ENCODE measurements around the gene TRIM29. TPM values are rescaled to one million over a fixed set of nuclear protein-coding genes. Genes with fewer than 3 reads are reported as not detected.

The TRIM29 gene
- total and polyA plus RNA-seq, 2 experiments from 2014 or later = 0.28 TPM; not detected in 1

DNA sequence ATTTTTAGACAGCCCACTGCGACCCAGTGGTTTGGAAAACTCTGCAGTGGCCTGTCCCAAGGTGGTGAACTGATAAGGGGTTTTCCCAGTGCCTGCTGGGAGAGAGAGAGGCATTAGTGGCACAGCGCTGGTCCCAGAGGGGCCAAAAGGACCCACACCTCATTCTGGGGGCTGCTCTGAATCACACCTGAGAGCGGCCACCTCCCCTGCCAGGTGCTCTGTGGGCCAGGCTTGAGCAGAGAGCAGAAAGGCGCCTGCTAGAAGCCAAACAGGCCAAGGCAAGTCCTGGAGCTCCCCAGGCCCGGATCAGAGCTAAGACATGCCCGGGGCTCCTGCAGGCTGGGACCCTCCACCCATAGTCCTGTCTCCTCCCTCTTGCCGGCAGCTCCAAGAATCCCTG is 20.9 kb downstream of the TRIM29 start (continued):
- TF ChIP-seq ZNF462 (CRISPR knock-in tag; IDR thresholded peaks at IDR 0.05) = no peak
- TF ChIP-seq EZH2phosphoT487 (IDR thresholded peaks at IDR 0.05; ENCODE audit: unreplicated experiment) = no peak
- TF ChIP-seq JUNB (IDR thresholded peaks at IDR 0.05; ENCODE audit: unreplicated experiment) = no peak
- TF ChIP-seq, protein P1, sequence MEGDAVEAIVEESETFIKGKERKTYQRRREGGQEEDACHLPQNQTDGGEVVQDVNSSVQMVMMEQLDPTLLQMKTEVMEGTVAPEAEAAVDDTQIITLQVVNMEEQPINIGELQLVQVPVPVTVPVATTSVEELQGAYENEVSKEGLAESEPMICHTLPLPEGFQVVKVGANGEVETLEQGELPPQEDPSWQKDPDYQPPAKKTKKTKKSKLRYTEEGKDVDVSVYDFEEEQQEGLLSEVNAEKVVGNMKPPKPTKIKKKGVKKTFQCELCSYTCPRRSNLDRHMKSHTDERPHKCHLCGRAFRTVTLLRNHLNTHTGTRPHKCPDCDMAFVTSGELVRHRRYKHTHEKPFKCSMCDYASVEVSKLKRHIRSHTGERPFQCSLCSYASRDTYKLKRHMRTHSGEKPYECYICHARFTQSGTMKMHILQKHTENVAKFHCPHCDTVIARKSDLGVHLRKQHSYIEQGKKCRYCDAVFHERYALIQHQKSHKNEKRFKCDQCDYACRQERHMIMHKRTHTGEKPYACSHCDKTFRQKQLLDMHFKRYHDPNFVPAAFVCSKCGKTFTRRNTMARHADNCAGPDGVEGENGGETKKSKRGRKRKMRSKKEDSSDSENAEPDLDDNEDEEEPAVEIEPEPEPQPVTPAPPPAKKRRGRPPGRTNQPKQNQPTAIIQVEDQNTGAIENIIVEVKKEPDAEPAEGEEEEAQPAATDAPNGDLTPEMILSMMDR (conservative IDR thresholded peaks at IDR 0.05; ENCODE audit: low read depth in 2 of 2) = no peak
- no peak for TF ChIP-seq ZNF331 (CRISPR knock-in tag; IDR thresholded peaks at IDR 0.05; ENCODE audit: low read depth)
- no peak for TF ChIP-seq EZH2 (IDR thresholded peaks at IDR 0.05; ENCODE audit: low read depth, unreplicated experiment)

- Mint-ChIP-seq H3K4me3 (no peak overlapping the region), H3K27ac (no peak overlapping the region), H3K36me3 (ENCODE audit: low read depth) (no peaks in the 10 kb centered on the region; the same call in 2 of the 3 replicates), H3K4me1 (peaks cover 9% of the 10 kb centered on the region), H3K9me3 (no peaks in the 10 kb centered on the region), H3K27me3 (ENCODE audit: insufficient read depth, low read depth, poor library complexity) (peaks cover 10% of the 10 kb centered on the region)
- no peaks in the 10 kb centered on the region for H3K9me2 ChIP-seq (ENCODE audit: insufficient read depth)
- no peaks in the 10 kb centered on the region for H3K79me2 ChIP-seq (replicated peaks; ENCODE audit: insufficient read depth)
- H3K36me3 ChIP-seq (ENCODE audit: insufficient read depth) = no peaks in the 10 kb centered on the region
- H3K4me2 ChIP-seq = no peak overlapping the region
- no peaks in the 10 kb centered on the region for H4K20me1 ChIP-seq (replicated peaks; ENCODE audit: insufficient read depth)
- no peaks in the 10 kb centered on the region for H3K4me1 ChIP-seq (ENCODE audit: insufficient read depth)
- no peak overlapping the region for H2AFZ ChIP-seq
- no peak overlapping the region for H3K4me3 ChIP-seq
- no peak overlapping the region for H3K27ac ChIP-seq (ENCODE audit: low read depth)
- no peaks in the 10 kb centered on the region for H3K27me3 ChIP-seq (ENCODE audit: insufficient read depth)
- DNase-seq (ENCODE audit: low spot score) = no peak
- no peaks in the 10 kb centered on the region for H3F3A ChIP-seq (replicated peaks; ENCODE audit: low read depth)
- peak; percentile 34; the same call in 2 of the 3 replicates for ATAC-seq
- TF ChIP-seq, protein P1 (conservative IDR thresholded peaks at IDR 0.05; ENCODE audit: low read depth in 2 of 2) = peak in 1 of 2 experiments; percentile 48; a peak in 3 of 4 replicates
- no peak for TF ChIP-seq NANOG (IDR thresholded peaks at IDR 0.05; ENCODE audit: borderline replicate concordance)
- no peak for TF ChIP-seq STAT1 (IDR thresholded peaks at IDR 0.05; ENCODE audit: unreplicated experiment)
These were observed 22.5 kb downstream of the TRIM29 start for GRCh38 chr11:120115272-120116000.
